ENCODE data around the gene NOS1AP.

DNA sequence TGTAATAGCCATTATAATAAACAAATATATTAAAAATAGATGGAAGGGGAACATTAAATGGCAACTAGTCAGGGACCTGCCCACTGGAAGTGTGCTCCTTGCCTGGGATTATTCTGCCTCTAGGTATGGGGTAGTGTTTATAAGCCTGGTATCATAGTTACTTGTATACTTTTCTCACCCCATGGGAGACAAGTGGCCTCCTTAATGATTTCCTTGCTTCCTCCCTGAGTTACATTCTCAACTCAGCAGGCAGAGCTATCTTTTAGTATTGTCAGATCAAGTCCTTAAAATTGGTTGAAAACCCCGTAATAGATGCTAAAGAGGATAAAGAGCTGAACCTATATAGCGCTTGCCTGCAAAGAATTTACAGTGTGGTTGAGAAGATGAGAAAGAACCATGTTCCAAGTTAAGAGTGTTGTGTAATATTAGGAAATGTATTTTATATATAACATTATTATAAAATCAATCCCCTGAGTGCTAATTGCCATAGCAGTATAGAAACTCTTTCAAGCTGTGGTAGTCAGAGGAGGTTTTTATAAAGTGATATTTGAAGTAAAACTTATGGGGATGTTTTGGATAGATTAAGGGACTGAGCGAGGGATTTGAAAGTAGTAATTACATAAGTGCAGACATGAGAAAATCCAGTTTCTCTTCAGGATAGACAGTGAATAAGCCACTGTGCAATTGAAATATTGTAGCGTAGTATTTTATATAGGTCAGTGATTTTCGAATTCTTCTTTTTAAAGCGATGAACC, 200.7 kb downstream of the NOS1AP start:
- no peak for TF ChIP-seq POLR2AphosphoS5 (IDR thresholded peaks at IDR 0.05; ENCODE audit: low read depth, low read length)
- TF ChIP-seq POLR2A (IDR thresholded peaks at IDR 0.05; ENCODE audit: low read depth, low read length): no peak
